ENCODE results near the gene SGCA. TPM values are rescaled to one million over a fixed set of nuclear protein-coding genes. Genes with fewer than 3 reads are reported as not detected.

SGCA gene
- total and polyA plus RNA-seq, 7 donors = 2.5 to 80.1 (median 27.3) TPM

DNA sequence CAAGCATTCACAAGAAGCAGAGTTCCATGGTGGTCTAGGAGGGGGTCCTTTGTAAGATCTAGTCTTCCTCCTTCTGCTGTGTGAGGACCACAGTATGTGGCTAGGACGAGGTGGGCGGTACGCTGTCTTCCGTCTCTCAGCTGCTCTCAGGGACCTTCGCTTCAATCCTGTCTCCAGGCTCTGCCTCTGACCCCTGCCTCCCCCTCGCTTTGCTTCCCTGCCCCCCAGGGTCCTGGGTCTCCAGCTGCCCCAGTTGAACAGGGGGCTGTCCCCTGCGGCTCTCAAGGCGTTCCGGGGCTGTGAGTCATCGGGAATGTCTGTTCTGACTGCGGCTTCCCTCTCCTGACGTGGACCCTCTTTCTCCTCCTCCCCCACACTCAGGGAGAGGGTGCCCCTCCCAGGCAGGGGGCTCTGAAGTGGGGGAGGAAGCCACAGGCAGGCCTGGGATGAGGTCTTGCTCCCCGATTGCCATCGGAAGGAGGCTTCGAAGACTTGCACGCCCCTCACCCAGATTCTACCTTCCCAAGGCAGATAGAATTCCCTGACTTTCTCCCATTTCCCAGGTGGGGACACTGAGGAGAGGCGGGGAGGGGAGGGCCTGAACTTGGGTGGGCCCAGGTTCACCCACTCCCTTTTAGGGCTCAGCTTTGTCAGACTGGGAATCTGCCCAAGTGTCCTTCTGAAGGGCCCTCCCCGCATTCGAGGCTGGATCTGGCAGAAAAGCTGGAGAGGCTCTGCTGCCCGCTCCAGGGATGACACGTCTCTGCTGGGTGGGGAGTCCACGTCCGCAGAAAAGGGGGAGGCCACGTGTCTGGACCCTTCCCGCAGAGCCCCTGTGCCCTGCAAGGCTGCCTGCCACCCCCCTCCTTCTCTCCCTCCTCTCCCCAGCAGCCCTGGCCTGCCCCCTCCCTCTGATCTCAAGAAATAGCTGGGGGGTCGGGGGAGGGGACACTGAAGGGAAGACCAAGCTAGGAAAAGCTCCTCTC, 44.7 kb downstream of the SGCA start:
- TF ChIP-seq POLR2AphosphoS5 (IDR thresholded peaks at IDR 0.05) (peak in 3 of 4 donors; percentile 5 to 72 (median 22)), EP300 (IDR thresholded peaks at IDR 0.05) (peak in 2 of 4 donors; percentile 27 to 65)
- TF ChIP-seq, protein P1, sequence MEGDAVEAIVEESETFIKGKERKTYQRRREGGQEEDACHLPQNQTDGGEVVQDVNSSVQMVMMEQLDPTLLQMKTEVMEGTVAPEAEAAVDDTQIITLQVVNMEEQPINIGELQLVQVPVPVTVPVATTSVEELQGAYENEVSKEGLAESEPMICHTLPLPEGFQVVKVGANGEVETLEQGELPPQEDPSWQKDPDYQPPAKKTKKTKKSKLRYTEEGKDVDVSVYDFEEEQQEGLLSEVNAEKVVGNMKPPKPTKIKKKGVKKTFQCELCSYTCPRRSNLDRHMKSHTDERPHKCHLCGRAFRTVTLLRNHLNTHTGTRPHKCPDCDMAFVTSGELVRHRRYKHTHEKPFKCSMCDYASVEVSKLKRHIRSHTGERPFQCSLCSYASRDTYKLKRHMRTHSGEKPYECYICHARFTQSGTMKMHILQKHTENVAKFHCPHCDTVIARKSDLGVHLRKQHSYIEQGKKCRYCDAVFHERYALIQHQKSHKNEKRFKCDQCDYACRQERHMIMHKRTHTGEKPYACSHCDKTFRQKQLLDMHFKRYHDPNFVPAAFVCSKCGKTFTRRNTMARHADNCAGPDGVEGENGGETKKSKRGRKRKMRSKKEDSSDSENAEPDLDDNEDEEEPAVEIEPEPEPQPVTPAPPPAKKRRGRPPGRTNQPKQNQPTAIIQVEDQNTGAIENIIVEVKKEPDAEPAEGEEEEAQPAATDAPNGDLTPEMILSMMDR (IDR thresholded peaks at IDR 0.05) = no peak
- intact Hi-C loops (cut with DNase I) = no loop called here
- H3K36me3 ChIP-seq = no peaks in the 10 kb centered on the region
- H3K9me3 ChIP-seq = no peaks in the 10 kb centered on the region
- DNase-seq = peak; percentile 94
- H3K27ac ChIP-seq = peak overlapping the region; percentile 89 to 99 (median 96)
- peak overlapping the region in 2 of 4 donors; percentile 13 to 27 for H3K4me3 ChIP-seq
- peaks cover 0 to 82% (median 74%) of the 10 kb centered on the region in 4 donors for H3K4me1 ChIP-seq
- no peaks in the 10 kb centered on the region for H3K27me3 ChIP-seq
- WGBS, 2 donors = 48 to 49% methylated on average over 26 of the region's 26 CpGs

DNA sequence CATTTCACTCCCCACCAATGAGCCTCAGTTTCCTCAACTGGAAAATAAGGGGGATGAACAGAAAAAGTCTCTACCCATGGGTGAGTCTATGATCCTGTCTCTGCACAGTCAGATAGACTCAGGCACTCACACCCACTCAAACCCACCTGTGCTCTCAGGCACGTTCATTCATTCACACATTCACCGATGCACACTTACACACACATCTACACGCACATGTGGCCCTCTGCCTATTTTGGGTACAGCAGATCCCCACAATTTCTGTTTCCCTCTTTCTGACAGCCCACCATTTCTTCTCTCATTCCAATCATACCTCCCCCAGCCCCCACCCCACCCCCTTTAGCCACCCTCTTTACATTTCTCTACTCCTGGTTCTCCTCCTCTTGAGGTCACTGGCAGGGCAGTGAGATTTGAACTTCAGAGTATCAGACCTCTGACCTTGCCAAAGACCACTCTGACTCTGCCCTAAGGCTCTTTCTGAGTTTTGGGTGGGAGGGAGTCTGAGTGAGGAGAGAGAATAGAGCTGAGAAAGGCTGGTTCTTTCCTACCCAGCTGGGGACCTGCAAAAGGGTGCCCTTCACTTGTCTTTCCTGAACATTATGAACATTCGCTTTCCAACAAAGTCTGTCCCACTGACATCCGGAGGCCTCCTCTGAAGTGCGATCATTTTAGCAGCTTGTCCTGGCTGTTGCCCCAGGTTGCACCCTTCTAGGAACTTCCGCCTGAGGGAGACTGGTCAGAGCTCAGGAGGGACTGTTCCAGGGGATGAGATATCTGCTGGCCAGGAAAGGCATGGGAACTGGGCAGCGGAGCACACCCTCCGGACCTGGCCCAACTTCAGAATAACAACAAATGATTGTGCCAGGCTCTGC, 45.7 kb downstream of the SGCA start:
- Histone ChIP-seq H3K27ac (peak overlapping the region; percentile 89 to 99 (median 96)), H3K9me3 (no peaks in the 10 kb centered on the region), H3K4me1 (peaks cover 0 to 74% (median 67%) of the 10 kb centered on the region in 4 donors), H3K4me3 (peak overlapping the region in 1 of 4 donors; percentile 27), H3K27me3 (no peaks in the 10 kb centered on the region), H3K36me3 (no peaks in the 10 kb centered on the region)
- intact Hi-C loops (cut with DNase I) = no loop called here
- 68 to 70% methylated on average over 9 of the region's 9 CpGs for WGBS, 2 donors
- peak in 1 of 4 donors; percentile 18 for TF ChIP-seq POLR2AphosphoS5 (IDR thresholded peaks at IDR 0.05)
- no peak for TF ChIP-seq POLR2A (IDR thresholded peaks at IDR 0.05)
- TF ChIP-seq, protein P1 (IDR thresholded peaks at IDR 0.05) = no peak
- DNase-seq = peak; percentile 76

DNA sequence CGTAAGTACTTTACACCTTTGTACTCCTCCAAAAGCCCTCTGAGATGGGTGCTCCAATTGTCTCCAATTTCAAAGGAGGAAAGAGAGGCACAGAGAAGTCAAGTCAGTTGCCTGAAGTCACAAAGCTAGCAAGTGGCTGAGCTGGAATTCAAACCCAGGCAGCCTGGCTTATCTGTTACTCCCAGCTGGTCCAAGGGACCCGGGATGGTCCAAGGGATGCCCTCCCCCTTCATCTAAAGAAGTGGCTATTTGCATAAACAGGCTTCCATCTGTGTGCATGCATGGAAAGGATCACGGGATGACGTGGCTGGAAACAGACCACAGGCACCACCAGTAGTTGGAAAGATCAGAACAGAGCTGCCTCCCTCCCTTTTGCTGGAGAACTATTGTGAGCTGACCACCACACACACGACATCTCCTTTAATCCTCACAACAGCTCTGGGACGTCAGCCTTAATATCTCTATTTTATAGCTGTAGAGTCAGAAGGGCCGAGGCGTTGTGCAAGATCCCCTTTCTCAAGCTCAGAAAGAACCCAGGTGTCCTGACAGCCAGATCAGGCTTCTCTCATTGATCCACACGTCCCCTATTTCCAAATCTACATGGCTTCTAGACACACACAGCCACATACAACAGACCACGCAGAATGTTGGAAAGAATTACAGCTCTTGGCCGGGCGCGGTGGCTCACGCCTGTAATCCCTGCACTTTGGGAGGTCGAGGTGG, 46.5 kb downstream of the SGCA start:
- Histone ChIP-seq H3K27me3 (no peaks in the 10 kb centered on the region), H3K4me1 (peaks cover 0 to 69% (median 60%) of the 10 kb centered on the region in 4 donors), H3K36me3 (no peaks in the 10 kb centered on the region), H3K9me3 (no peaks in the 10 kb centered on the region), H3K27ac (peak overlapping the region; percentile 89 to 99 (median 96)), H3K4me3 (no peak overlapping the region)
- TF ChIP-seq, protein P1 (IDR thresholded peaks at IDR 0.05) = no peak
- TF ChIP-seq EP300 (IDR thresholded peaks at IDR 0.05) = peak in 2 of 4 donors; percentile 32 to 44
- TF ChIP-seq POLR2AphosphoS5 (IDR thresholded peaks at IDR 0.05) = peak; percentile 64 to 83 (median 72)
- WGBS, 2 donors = 56 to 71% methylated on average over 15 of the region's 15 CpGs
- DNase-seq = peak; percentile 91
- intact Hi-C loops (cut with DNase I) = no loop called here
